HG02623 (cell line): ENCODE measurements around the gene CALN1.
"Not testable (repeated sequence)": the region's sequence is repeated elsewhere in the genome, so short reads cannot be mapped to it uniquely, and the experiment has no call there.

ENCODE experiments used
- ATAC-seq: cut with Tn5 transposase; IDR thresholded peaks from one replicate; pipeline ENCODE4 v1.9.1; 2021; ENCODE audit warnings: moderate library complexity; ENCODE audit not compliant: unreplicated experiment

Gene CALN1

GRCh38 chr7:72412121-72412618 lies at the start of gene CALN1:
CALN1 (minus strand) TSS chr7:72412338.
- ATAC-seq = not testable (repeated sequence)

GRCh38 chr7:72453471-72453870 lies 41.3 kb upstream of the CALN1 start:
- ATAC-seq = no peak

- ATAC-seq = no peak
Measured at GRCh38 chr7:72447465-72448204, 35.5 kb upstream of the CALN1 start.

- ATAC-seq = no peak
Measured at GRCh38 chr7:72446591-72447462, 34.7 kb upstream of the CALN1 start.

- no peak for ATAC-seq
Measured at GRCh38 chr7:72446131-72446530, 34.0 kb upstream of the CALN1 start.

GRCh38 chr7:72445580-72445979 lies 33.4 kb upstream of the CALN1 start:
- no peak for ATAC-seq

GRCh38 chr7:72445075-72445474 lies 32.9 kb upstream of the CALN1 start:
- no peak for ATAC-seq

- no peak for ATAC-seq
Measured at GRCh38 chr7:72444026-72444776, 32.1 kb upstream of the CALN1 start.

- ATAC-seq = no peak
Measured at GRCh38 chr7:72441791-72442190, 29.7 kb upstream of the CALN1 start.

- ATAC-seq = no peak
Measured at GRCh38 chr7:72438491-72438890, 26.4 kb upstream of the CALN1 start.

GRCh38 chr7:72437610-72438009 lies 25.5 kb upstream of the CALN1 start:
- ATAC-seq = no peak

GRCh38 chr7:72437061-72437585 lies 25.0 kb upstream of the CALN1 start:
- no peak for ATAC-seq

GRCh38 chr7:72435925-72436480 lies 23.9 kb upstream of the CALN1 start:
- no peak for ATAC-seq

GRCh38 chr7:72435366-72435765 lies 23.2 kb upstream of the CALN1 start:
- no peak for ATAC-seq

- no peak for ATAC-seq
Measured at GRCh38 chr7:72430531-72430930, 18.4 kb upstream of the CALN1 start.

- no peak for ATAC-seq
Measured at GRCh38 chr7:72429316-72429715, 17.2 kb upstream of the CALN1 start.

- ATAC-seq = no peak
Measured at GRCh38 chr7:72416846-72417245, 4.7 kb upstream of the CALN1 start.

GRCh38 chr7:72415586-72415985 lies 3.4 kb upstream of the CALN1 start:
- ATAC-seq = no peak

GRCh38 chr7:72413886-72414285 lies 1.7 kb upstream of the CALN1 start:
- no peak for ATAC-seq

GRCh38 chr7:72413290-72413689 lies 1.2 kb upstream of the CALN1 start:
- ATAC-seq = no peak

GRCh38 chr7:72411419-72411818 lies 719 bp downstream of the CALN1 start:
- no peak for ATAC-seq
